ENCODE data around the gene LZTR1. TPM values are rescaled to one million over a fixed set of nuclear protein-coding genes. Genes with fewer than 3 reads are reported as not detected.

LZTR1 gene
- total and polyA plus RNA-seq, 9 donors = 28.2 to 73.4 (median 50.0) TPM

DNA sequence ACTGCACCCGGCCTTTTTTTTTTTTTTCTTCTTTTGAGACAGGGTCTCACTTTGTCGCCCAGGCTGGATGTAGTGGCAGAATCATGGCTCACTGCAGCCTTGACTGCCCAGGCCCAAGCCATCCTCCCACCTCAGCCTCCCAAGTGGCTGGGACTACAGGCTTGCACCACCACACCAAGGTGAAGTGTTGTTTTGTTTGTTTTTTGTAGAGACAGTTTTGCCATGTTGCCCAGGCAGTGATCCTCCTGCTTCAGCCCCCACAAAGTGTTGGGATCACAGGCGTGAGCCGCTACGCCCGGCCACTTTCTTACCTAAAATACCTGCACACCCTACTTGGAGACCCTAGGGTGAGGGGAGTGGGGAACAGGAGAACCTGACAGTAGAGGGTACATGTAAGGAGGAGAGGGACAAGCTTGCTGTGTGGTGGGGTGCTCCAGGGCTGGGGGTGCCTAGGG is 19.6 kb upstream of the LZTR1 start:
- intact Hi-C loops (cut with DNase I) = no loop called here
- TF ChIP-seq EP300 (IDR thresholded peaks at IDR 0.05) (no peak), POLR2A (IDR thresholded peaks at IDR 0.05) (no peak), CTCF (IDR thresholded peaks at IDR 0.05) (no peak)
- peaks cover 3% of the 10 kb centered on the region for H3K4me1 ChIP-seq (ENCODE audit: insufficient read depth)

GRCh38 chr22:20963201-20964052 is 18.7 kb upstream of the LZTR1 start:
- H3K4me3 ChIP-seq = no peak overlapping the region
- H3K4me1 ChIP-seq (ENCODE audit: insufficient read depth) = no peaks in the 10 kb centered on the region
- TF ChIP-seq CTCF (IDR thresholded peaks at IDR 0.05) = no peak
- TF ChIP-seq POLR2A (IDR thresholded peaks at IDR 0.05) = no peak
- TF ChIP-seq EP300 (IDR thresholded peaks at IDR 0.05) = no peak
- H3K36me3 ChIP-seq = no peaks in the 10 kb centered on the region
- no peaks in the 10 kb centered on the region for H3K9me3 ChIP-seq
- no peak for DNase-seq
- H3K27me3 ChIP-seq = no peaks in the 10 kb centered on the region
- 71 to 84% (median 71%) methylated on average over 7 of the region's 7 CpGs for WGBS, 3 donors
- no peak overlapping the region for H3K27ac ChIP-seq
- intact Hi-C loops (cut with DNase I) = no loop called here

More for the DNA sequence above, 19.6 kb upstream of the LZTR1 start:
- Histone ChIP-seq H3K27me3 (no peaks in the 10 kb centered on the region), H3K27ac (no peak overlapping the region), H3K9me3 (no peaks in the 10 kb centered on the region), H3K4me3 (no peak overlapping the region), H3K36me3 (no peaks in the 10 kb centered on the region)
- 93 to 100% (median 97%) methylated on average over 6 of the region's 6 CpGs for WGBS, 3 donors
- DNase-seq = no peak

GRCh38 chr22:20964090-20964798 is 17.9 kb upstream of the LZTR1 start:
- intact Hi-C loops (cut with DNase I) = no loop called here

GRCh38 chr22:20964799-20965103 is 17.3 kb upstream of the LZTR1 start:
- Histone ChIP-seq H3K27ac (no peak overlapping the region), H3K4me3 (no peak overlapping the region), H3K9me3 (no peaks in the 10 kb centered on the region), H3K4me1 (ENCODE audit: insufficient read depth) (no peaks in the 10 kb centered on the region), H3K27me3 (no peaks in the 10 kb centered on the region), H3K36me3 (no peaks in the 10 kb centered on the region)
- WGBS, 3 donors = 1 to 4% (median 2%) methylated on average over 11 to 28 of the region's 28 CpGs
- no peak for DNase-seq
- intact Hi-C loops (cut with DNase I) = no loop called here
- TF ChIP-seq POLR2A (IDR thresholded peaks at IDR 0.05) (no peak), CTCF (IDR thresholded peaks at IDR 0.05) (no peak), EP300 (IDR thresholded peaks at IDR 0.05) (no peak)

More at GRCh38 chr22:20964090-20964798, 17.9 kb upstream of the LZTR1 start:
- H3K27ac ChIP-seq = no peak overlapping the region
- no peaks in the 10 kb centered on the region for H3K4me1 ChIP-seq (ENCODE audit: insufficient read depth)
- DNase-seq = no peak
- 41 to 50% (median 48%) methylated on average over 6 of the region's 6 CpGs for WGBS, 3 donors
- TF ChIP-seq EP300 (IDR thresholded peaks at IDR 0.05) (no peak), CTCF (IDR thresholded peaks at IDR 0.05) (no peak), POLR2A (IDR thresholded peaks at IDR 0.05) (no peak)
- H3K4me3 ChIP-seq = no peak overlapping the region
- no peaks in the 10 kb centered on the region for H3K27me3 ChIP-seq
- H3K9me3 ChIP-seq = no peaks in the 10 kb centered on the region
- no peaks in the 10 kb centered on the region for H3K36me3 ChIP-seq
